Subcutaneous adipose tissue (tissue), 4 donors: ENCODE results near the gene SERGEF. TPM values are rescaled to one million over a fixed set of nuclear protein-coding genes. Genes with fewer than 3 reads are reported as not detected.

ENCODE experiments used
- CTCF ChIP-seq: fragments of 450-650 bp; IDR thresholded peaks from one replicate; pipeline ENCODE4 v1.5.1; 2016; ENCODE audit warnings: low read depth, mild to moderate bottlenecking, control low read depth, antibody characterized with exemption, moderate library complexity
- total RNA-seq, 4 donors: library from RNA; depleted of rRNA; stranded (reverse); fragments of >200 nt; gene quantifications; one replicate each; pipeline ENCODE4 v1.1.0, GENCODE V29; 2016

Gene SERGEF
- total RNA-seq, 4 donors from 2014 or later: 22.2 to 27.9 (median 26.1) TPM

GRCh38 chr11:17770048-17770652 is 242.7 kb downstream of the SERGEF start:
- TF ChIP-seq CTCF: no peak

GRCh38 chr11:17769218-17769617 is 243.6 kb downstream of the SERGEF start:
- TF ChIP-seq CTCF: no peak

GRCh38 chr11:17768547-17768946 is 244.3 kb downstream of the SERGEF start:
- no peak for TF ChIP-seq CTCF

- no peak for TF ChIP-seq CTCF
Measured at GRCh38 chr11:17767914-17768313, 244.9 kb downstream of the SERGEF start.

- TF ChIP-seq CTCF: no peak
Measured at GRCh38 chr11:17767301-17767885, 245.5 kb downstream of the SERGEF start.

- TF ChIP-seq CTCF: no peak
Measured at GRCh38 chr11:17766590-17766989, 246.3 kb downstream of the SERGEF start.

- TF ChIP-seq CTCF: no peak
Measured at GRCh38 chr11:17766073-17766359, 246.8 kb downstream of the SERGEF start.
